Esophagus muscularis mucosa (tissue), 4 donors: Measurements from ENCODE around the gene ZNF438. TPM values are rescaled to one million over a fixed set of nuclear protein-coding genes. Genes with fewer than 3 reads are reported as not detected.

Experiments used
- DNase-seq: peaks from one replicate; pipeline ENCODE4 v3.0.0-alpha.2; 2017; ENCODE audit errors: extremely low spot score
- H3K27ac ChIP-seq, 4 donors: fragments of 200-600 bp; sonication (generic); replicated peaks in 1 of 4; 1 replicate in 3 of 4; 2 replicates in 1 of 4; pipeline ENCODE4 v1.5.1; 2016 to 2019; ENCODE audit warnings: mild to moderate bottlenecking in 1 of 4
- H3K27me3 ChIP-seq, 4 donors: fragments of 200-600 bp; sonication (generic); one replicate each; pipeline versions ENCODE4 v1.5.1 to v1.6.0; 2016 to 2019
- H3K36me3 ChIP-seq, 4 donors: fragments of 200-600 bp; sonication (generic); one replicate each; pipeline ENCODE4 v1.5.1; 2016 to 2019
- H3K4me1 ChIP-seq, 4 donors: fragments of 200-600 bp; sonication (generic); one replicate each; pipeline ENCODE4 v1.5.1; 2016 to 2019
- H3K4me3 ChIP-seq, 4 donors: fragments of 200-600 bp; sonication (generic); 1 replicate in 2 of 4; 2 replicates in 2 of 4; pipeline ENCODE4 v1.5.1; 2016 to 2019; ENCODE audit warnings: mild to moderate bottlenecking in 4 of 4, moderate library complexity in 1 of 4
- H3K9me3 ChIP-seq, 4 donors: fragments of 200-600 bp; sonication (generic); 1 replicate in 3 of 4; 2 replicates in 1 of 4; pipeline ENCODE4 v1.5.1; 2016 to 2019
- EP300 ChIP-seq: sonication (generic); formaldehyde crosslinking; IDR thresholded peaks from one replicate; pipeline ENCODE4 v1.6.1; 2017; ENCODE audit warnings: antibody characterized with exemption
- POLR2A ChIP-seq: fragments of 450-650 bp; IDR thresholded peaks from one replicate; pipeline ENCODE4 v1.6.1; 2017; ENCODE audit warnings: antibody characterized with exemption, moderate library complexity, mild to moderate bottlenecking, low read depth
- POLR2AphosphoS5 ChIP-seq, 2 donors: sonication (generic); formaldehyde crosslinking; IDR thresholded peaks; one replicate each; pipeline ENCODE4 v1.6.1; 2017; ENCODE audit warnings: antibody characterized with exemption in 2 of 2
- WGBS: methylation state at CpG from one replicate; pipeline ENCODE4 v1.1.5; 2018; 5-methylcytosine and 5-hydroxymethylcytosine counted together
- intact Hi-C: fragments of 100-400 bp; cut with DNase I; formaldehyde crosslinking; loops from one replicate; pipeline ENCODE4 v1.15.1; 2023
- total RNA-seq, 4 donors: library from RNA; depleted of rRNA; stranded (reverse); fragments of >200 nt; gene quantifications; one replicate each; pipeline versions ENCODE4 v1.1.0 to v1.2.1, GENCODE V29; 2016
- TF ChIP-seq, protein P1 (sequence below), 3 experiments: fragments of 200-600 bp in 2 of 3; fragments of 450-650 bp in 1 of 3; sonication (generic) in 2 of 3; IDR thresholded peaks; one replicate each; pipeline ENCODE4 v1.5.1; 2017 to 2019; ENCODE audit warnings: antibody characterized with exemption in 3 of 3, mild to moderate bottlenecking in 2 of 3, moderate library complexity in 1 of 3

ZNF438 gene
- total RNA-seq, 4 donors from 2014 or later = 11.0 to 11.6 (median 11.3) TPM

DNA sequence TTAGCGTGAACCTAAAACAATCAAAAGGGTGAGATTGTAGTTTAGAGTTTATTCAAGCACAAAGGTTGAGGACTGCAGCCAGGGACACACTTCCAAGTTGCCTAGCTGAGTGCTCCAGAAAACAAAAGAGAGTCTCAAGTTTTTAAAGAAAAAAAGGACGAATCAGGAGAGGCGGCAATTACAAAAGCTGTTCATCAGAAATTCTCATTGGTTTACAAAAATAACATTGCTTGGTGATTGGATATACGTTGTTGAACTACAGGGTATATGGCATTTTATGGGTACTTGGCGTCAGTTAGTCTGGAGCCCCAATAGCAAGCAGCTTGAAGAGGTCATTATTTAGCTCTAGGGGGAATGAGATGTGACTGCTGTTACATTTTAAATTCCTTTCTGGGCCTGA, 11.5 kb downstream of the ZNF438 start:
- intact Hi-C loops = no loop called here
- no peaks in the 10 kb centered on the region for H3K36me3 ChIP-seq
- H3K4me1 ChIP-seq = peaks cover 32 to 48% (median 37%) of the 10 kb centered on the region in 4 donors
- TF ChIP-seq POLR2A (no peak), POLR2AphosphoS5 (IDR thresholded peaks at IDR 0.05) (no peak), EP300 (no peak)
- TF ChIP-seq, protein P1, sequence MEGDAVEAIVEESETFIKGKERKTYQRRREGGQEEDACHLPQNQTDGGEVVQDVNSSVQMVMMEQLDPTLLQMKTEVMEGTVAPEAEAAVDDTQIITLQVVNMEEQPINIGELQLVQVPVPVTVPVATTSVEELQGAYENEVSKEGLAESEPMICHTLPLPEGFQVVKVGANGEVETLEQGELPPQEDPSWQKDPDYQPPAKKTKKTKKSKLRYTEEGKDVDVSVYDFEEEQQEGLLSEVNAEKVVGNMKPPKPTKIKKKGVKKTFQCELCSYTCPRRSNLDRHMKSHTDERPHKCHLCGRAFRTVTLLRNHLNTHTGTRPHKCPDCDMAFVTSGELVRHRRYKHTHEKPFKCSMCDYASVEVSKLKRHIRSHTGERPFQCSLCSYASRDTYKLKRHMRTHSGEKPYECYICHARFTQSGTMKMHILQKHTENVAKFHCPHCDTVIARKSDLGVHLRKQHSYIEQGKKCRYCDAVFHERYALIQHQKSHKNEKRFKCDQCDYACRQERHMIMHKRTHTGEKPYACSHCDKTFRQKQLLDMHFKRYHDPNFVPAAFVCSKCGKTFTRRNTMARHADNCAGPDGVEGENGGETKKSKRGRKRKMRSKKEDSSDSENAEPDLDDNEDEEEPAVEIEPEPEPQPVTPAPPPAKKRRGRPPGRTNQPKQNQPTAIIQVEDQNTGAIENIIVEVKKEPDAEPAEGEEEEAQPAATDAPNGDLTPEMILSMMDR (IDR thresholded peaks at IDR 0.05) = no peak
- H3K4me3 ChIP-seq = no peak overlapping the region
- peak overlapping the region in 1 of 4 donors; percentile 8 for H3K27ac ChIP-seq
- WGBS = 65% methylated on average over 5 of the region's 5 CpGs
- no peak for DNase-seq
- no peaks in the 10 kb centered on the region for H3K9me3 ChIP-seq
- H3K27me3 ChIP-seq = no peaks in the 10 kb centered on the region

DNA sequence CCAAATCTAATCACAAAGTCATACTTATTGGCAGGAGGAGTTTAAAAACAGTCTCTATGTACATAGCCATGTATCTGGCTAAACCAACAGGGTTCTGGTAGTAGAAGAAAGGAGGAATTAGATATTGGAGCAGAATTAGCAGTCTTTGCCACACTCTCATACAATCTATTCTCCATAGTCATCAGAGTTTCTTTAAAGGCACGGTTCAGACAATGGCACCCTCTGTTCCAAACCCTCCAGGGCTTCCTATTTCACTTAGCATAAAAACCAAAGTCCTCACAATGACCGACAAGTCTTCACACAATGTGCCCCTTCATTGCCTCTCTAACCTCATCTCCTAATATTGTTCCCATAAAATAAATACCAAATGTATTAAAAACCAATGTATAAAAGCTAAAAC, 12.7 kb downstream of the ZNF438 start:
- Histone ChIP-seq H3K27me3 (no peaks in the 10 kb centered on the region), H3K4me1 (peaks cover 26 to 41% (median 33%) of the 10 kb centered on the region in 4 donors), H3K4me3 (no peak overlapping the region), H3K27ac (no peak overlapping the region), H3K9me3 (no peaks in the 10 kb centered on the region), H3K36me3 (no peaks in the 10 kb centered on the region)
- WGBS = 92% methylated on average over 2 of the region's 2 CpGs
- intact Hi-C loops = no loop called here
- no peak for TF ChIP-seq POLR2AphosphoS5 (IDR thresholded peaks at IDR 0.05)
- TF ChIP-seq, protein P1 (IDR thresholded peaks at IDR 0.05) = no peak
- TF ChIP-seq EP300 = no peak
- no peak for TF ChIP-seq POLR2A
- no peak for DNase-seq

DNA sequence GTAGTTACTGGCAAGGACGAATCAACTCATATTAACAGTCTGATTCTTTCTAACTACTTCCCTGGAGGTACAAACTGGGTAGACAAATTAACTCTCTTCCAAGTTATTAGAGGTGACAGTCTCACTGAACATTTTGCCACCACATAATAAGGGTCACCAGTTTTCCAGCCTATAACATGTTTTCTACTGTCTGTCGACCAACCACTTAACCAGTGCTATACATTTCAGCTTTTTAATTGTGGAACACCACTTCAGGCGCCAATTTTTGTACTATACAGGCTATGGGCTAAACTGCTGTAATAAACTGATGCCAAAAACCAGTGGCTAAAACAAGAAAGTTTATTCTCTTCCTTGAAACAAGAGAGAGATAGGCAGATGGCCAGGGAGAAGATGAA, 13.3 kb downstream of the ZNF438 start:
- TF ChIP-seq EP300 = no peak
- TF ChIP-seq, protein P1 (IDR thresholded peaks at IDR 0.05) = no peak
- TF ChIP-seq POLR2AphosphoS5 (IDR thresholded peaks at IDR 0.05) = no peak
- no peak for TF ChIP-seq POLR2A
- Histone ChIP-seq H3K27ac (no peak overlapping the region), H3K27me3 (no peaks in the 10 kb centered on the region), H3K4me3 (no peak overlapping the region), H3K36me3 (no peaks in the 10 kb centered on the region), H3K9me3 (no peaks in the 10 kb centered on the region), H3K4me1 (peaks cover 26 to 41% (median 33%) of the 10 kb centered on the region in 4 donors)
- no peak for DNase-seq
- WGBS = 95% methylated on average over 3 of the region's 3 CpGs
- intact Hi-C loops = no loop called here

DNA sequence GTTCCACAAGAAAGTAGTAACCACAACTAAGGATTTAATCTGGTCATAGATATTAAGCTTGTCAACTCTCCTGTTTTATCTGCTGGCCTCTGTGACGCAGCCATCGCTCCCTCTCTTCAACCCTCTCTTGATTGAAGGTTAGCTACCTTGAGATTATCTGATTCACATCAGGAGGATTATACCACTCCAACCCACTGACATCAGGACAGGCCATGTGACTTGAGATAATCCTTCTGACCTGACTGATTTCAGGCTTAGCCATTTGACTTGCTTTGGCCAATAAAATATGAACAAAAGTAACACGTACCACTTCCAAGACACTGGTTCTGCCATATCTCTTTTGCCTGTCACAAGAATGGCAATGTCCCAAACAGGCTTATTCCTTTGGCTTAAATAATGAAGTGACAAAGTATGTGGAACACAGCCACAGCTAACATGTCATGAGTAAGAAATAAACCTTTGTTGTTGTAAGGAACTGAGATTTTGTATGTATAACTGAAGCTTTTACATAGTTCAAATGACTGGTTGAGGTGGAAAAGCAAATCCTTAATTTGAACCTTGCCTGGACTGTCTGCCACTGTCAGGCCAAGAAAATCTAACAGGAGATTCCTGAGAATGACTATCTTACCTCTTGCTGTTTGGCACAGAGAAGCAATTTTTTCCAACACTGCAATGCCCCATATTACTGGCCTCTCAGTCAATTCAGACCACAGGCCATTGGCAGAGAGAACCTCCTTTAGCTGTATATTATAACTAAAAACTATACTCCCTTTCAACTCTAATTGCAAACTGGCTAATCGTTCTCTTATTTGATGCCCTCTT, 13.9 kb downstream of the ZNF438 start:
- intact Hi-C loops = no loop called here
- no peak overlapping the region for H3K4me3 ChIP-seq
- 82% methylated on average over 4 of the region's 4 CpGs for WGBS
- peaks cover 27 to 41% (median 33%) of the 10 kb centered on the region in 4 donors for H3K4me1 ChIP-seq
- H3K36me3 ChIP-seq = no peaks in the 10 kb centered on the region
- no peak for DNase-seq
- H3K27me3 ChIP-seq = no peaks in the 10 kb centered on the region
- TF ChIP-seq POLR2AphosphoS5 (IDR thresholded peaks at IDR 0.05) = no peak
- TF ChIP-seq POLR2A = no peak
- H3K9me3 ChIP-seq = no peaks in the 10 kb centered on the region
- peak overlapping the region in 2 of 4 donors; percentile 3 to 12 for H3K27ac ChIP-seq

DNA sequence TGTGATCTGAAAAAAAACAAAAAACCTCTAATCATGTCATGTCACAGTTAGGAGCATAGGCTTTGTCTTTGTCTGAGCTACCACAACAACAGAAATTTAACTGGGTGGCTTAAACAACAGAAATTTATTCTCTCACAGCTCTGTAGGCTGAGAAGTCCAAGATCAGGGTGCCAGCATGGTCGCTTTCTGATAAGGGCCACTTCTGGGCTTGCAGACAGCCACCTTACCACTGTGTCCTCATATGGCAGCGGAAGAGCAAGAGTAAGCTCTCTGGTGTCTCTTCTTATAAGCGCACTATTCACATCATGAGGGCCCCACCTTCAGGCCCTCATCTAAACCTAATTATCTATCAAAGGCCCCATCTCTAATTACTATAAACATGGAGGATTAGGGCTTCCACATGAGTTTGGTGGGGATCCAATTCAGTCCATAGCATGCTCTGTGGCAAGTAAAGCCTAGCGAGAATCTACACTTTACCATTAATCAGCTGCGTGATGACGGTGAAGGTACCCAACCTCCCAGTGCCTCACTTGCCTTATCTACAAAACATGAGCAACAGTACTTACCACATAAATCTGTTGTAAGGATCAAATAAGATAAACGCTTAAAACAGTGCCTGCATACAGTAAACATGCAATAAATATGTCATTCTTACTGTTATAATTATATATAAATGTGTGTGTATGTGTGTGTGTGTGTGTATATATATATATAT, 17.3 kb downstream of the ZNF438 start:
- H3K9me3 ChIP-seq = no peaks in the 10 kb centered on the region
- H3K4me1 ChIP-seq = peaks cover 22 to 36% (median 33%) of the 10 kb centered on the region in 4 donors
- H3K27ac ChIP-seq = no peak overlapping the region
- TF ChIP-seq POLR2AphosphoS5 (IDR thresholded peaks at IDR 0.05) (no peak), POLR2A (no peak), EP300 (no peak)
- TF ChIP-seq, protein P1 (IDR thresholded peaks at IDR 0.05) = no peak
- DNase-seq = no peak
- no peak overlapping the region for H3K4me3 ChIP-seq
- intact Hi-C loops = no loop called here
- no peaks in the 10 kb centered on the region for H3K36me3 ChIP-seq
- H3K27me3 ChIP-seq = no peaks in the 10 kb centered on the region
- WGBS = 96% methylated on average over 7 of the region's 7 CpGs
